Right lobe of liver (tissue), 6 donors: ENCODE results near the gene OR52I2. TPM values are rescaled to one million over a fixed set of nuclear protein-coding genes. Genes with fewer than 3 reads are reported as not detected.

Source experiments
- ATAC-seq, 4 donors: fragments of 200-7000 bp; cut with Tn5 transposase; one replicate each; pipeline ENCODE4 v1.9.1; 2020; ENCODE audit warnings: mild to moderate bottlenecking in 4 of 4, moderate library complexity in 4 of 4
- DNase-seq, 3 donors: peaks; one replicate each; pipeline ENCODE4 v3.0.0-alpha.2; 2020
- H3K27ac ChIP-seq, 3 donors: fragments of 200-600 bp; one replicate each; pipeline ENCODE4 v1.8.0; 2022
- H3K27me3 ChIP-seq, 2 donors: fragments of 200-600 bp; one replicate each; pipeline ENCODE4 v1.8.0; 2022
- H3K36me3 ChIP-seq, 4 donors: fragments of 200-600 bp; sonication (generic) in 1 of 4; one replicate each; pipeline versions ENCODE4 v1.5.1 to v1.8.0; 2017 to 2022; ENCODE audit warnings: control low read depth in 1 of 4
- H3K4me1 ChIP-seq, 4 donors: fragments of 200-600 bp; sonication (generic) in 1 of 4; one replicate each; pipeline versions ENCODE4 v1.5.1 to v1.8.0; 2017 to 2022; ENCODE audit warnings: control low read depth in 1 of 4
- H3K4me3 ChIP-seq, 3 donors: fragments of 200-600 bp; one replicate each; pipeline ENCODE4 v1.8.0; 2022
- H3K9me3 ChIP-seq, 4 donors: fragments of 200-600 bp; sonication (generic) in 1 of 4; one replicate each; pipeline versions ENCODE4 v1.5.1 to v1.8.0; 2017 to 2022; ENCODE audit warnings: control low read depth in 1 of 4
- POLR2A ChIP-seq: fragments of 450-650 bp; IDR thresholded peaks from one replicate; pipeline ENCODE4 v1.6.1; 2017; ENCODE audit warnings: antibody characterized with exemption, mild to moderate bottlenecking
- WGBS: methylation state at CpG from one replicate; pipeline ENCODE4 v1.1.6; 2018; ENCODE audit warnings: low coverage, low lambda C conversion rate; ENCODE audit not compliant: insufficient coverage; ENCODE audit errors: missing lambda C conversion rate; 5-methylcytosine and 5-hydroxymethylcytosine counted together
- intact Hi-C, 2 donors: fragments of 100-400 bp; cut with DNase I; formaldehyde crosslinking; loops; one replicate each; pipeline versions ENCODE4 v1.11.2 to v1.14.1; 2022
- total RNA-seq, 6 experiments: library from RNA; depleted of rRNA in 2 of 6; stranded (reverse); fragments of >200 nt in 2 of 6; fragmentation: NEBNext Ultra II Directional in 3 of 6; extraction: Animal tissue kit (Norgen Biotek cat#: 25700) in 3 of 6; gene quantifications; one replicate each; pipeline versions ENCODE4 v1.1.0 to v1.2.4, GENCODE V29; 2016 to 2023
- TF ChIP-seq, protein P1 (sequence below), 4 donors: fragments of 200-600 bp in 3 of 4; fragments of 450-650 bp in 1 of 4; IDR thresholded peaks; one replicate each; pipeline versions ENCODE4 v1.5.1 to v1.8.0; 2016 to 2022; ENCODE audit warnings: antibody characterized with exemption in 4 of 4, mild to moderate bottlenecking in 2 of 4
- donor health status: DM: no; HTN: yes; CAD: no.
- donor health status: DM: no; HTN: no; CAD: no.
- donor health status: DM: no; HTN: no; CAD: no.
- donor health status: DM: no; HTN: yes; CAD: no.
- donor health status: DM: no; HTN: yes; CAD: no.

OR52I2 gene
- total RNA-seq, 6 experiments from 2014 or later, result not detected

DNA sequence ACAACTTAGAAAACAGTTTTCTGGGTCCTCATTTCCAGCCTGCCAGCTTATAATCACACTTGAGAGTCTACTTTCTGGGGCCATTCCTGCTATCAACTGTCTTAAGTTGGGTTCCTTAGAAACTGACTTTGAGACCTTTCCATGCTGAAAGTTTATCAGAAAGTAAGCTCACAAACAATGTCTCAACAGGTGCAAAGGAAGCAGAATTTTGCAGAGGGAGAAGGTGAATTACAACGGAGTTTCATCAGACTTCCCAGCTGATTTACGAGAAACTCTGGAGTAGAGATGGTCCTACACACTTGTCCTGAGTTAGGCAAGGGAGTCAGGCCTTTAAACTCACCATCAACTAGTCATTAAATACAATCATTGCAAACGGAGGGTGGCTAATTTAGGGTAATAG, 4.7 kb upstream of the OR52I2 start:
- intact Hi-C loops, result no loop called here
- no peaks in the 10 kb centered on the region for H3K9me3 ChIP-seq
- no peak for DNase-seq
- H3K27me3 ChIP-seq, result no peaks in the 10 kb centered on the region
- no peaks in the 10 kb centered on the region for H3K36me3 ChIP-seq
- ATAC-seq, result no peak
- H3K27ac ChIP-seq, result no peak overlapping the region
- no peak overlapping the region for H3K4me3 ChIP-seq
- WGBS, result 39% methylated on average over 3 of the region's 3 CpGs
- TF ChIP-seq, protein P1, sequence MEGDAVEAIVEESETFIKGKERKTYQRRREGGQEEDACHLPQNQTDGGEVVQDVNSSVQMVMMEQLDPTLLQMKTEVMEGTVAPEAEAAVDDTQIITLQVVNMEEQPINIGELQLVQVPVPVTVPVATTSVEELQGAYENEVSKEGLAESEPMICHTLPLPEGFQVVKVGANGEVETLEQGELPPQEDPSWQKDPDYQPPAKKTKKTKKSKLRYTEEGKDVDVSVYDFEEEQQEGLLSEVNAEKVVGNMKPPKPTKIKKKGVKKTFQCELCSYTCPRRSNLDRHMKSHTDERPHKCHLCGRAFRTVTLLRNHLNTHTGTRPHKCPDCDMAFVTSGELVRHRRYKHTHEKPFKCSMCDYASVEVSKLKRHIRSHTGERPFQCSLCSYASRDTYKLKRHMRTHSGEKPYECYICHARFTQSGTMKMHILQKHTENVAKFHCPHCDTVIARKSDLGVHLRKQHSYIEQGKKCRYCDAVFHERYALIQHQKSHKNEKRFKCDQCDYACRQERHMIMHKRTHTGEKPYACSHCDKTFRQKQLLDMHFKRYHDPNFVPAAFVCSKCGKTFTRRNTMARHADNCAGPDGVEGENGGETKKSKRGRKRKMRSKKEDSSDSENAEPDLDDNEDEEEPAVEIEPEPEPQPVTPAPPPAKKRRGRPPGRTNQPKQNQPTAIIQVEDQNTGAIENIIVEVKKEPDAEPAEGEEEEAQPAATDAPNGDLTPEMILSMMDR (IDR thresholded peaks at IDR 0.05), result no peak
- TF ChIP-seq POLR2A, result no peak
- no peaks in the 10 kb centered on the region for H3K4me1 ChIP-seq

DNA sequence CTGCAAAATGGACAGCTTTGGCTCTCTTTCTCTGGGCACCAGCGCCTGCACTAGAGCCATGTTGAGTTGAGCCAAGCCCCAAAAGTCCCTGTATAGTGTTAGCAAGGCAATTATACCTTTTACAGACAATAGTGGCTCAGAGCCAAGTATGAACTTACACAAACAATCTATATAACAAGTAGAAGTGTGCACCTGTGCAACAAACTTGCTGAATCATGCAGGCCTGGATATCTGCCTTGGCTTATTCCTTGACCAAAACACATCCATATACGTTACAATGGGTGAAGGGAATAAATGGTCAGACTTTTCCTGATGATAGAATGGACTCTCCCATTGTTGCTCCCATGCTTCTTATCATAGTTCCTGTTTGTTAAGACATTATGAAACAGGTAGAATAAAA, 3.8 kb upstream of the OR52I2 start:
- H3K9me3 ChIP-seq, result no peaks in the 10 kb centered on the region
- H3K27me3 ChIP-seq, result no peaks in the 10 kb centered on the region
- ATAC-seq (no peak), DNase-seq (no peak)
- H3K4me1 ChIP-seq, result no peaks in the 10 kb centered on the region
- 71% methylated on average over 2 of the region's 2 CpGs for WGBS
- TF ChIP-seq POLR2A, result no peak
- TF ChIP-seq, protein P1 (IDR thresholded peaks at IDR 0.05), result no peak
- intact Hi-C loops, result no loop called here
- no peak overlapping the region for H3K27ac ChIP-seq
- H3K4me3 ChIP-seq, result no peak overlapping the region
- no peaks in the 10 kb centered on the region for H3K36me3 ChIP-seq

DNA sequence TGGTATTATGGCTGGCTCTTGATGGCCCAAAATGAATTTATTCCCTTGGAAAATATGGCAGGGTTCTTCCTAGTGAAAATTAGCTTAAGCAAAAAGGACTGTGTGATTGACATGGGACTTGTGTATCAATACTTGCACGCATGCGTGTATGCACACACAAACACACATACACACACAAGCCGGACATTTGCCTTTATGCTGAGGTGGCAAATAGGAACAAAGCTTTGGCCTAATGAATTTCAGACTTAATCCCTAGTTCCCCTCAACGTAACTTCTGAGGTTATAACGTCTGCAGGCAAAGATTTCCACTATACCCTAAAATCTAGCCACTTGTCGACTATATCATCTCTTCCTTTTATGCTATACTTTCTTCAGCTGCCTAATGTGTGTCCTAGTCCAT, 2.9 kb upstream of the OR52I2 start:
- intact Hi-C loops, result no loop called here
- Histone ChIP-seq H3K4me3 (no peak overlapping the region), H3K9me3 (no peaks in the 10 kb centered on the region), H3K27me3 (no peaks in the 10 kb centered on the region), H3K27ac (no peak overlapping the region), H3K4me1 (no peaks in the 10 kb centered on the region), H3K36me3 (no peaks in the 10 kb centered on the region)
- DNase-seq (no peak), ATAC-seq (no peak)
- TF ChIP-seq, protein P1 (IDR thresholded peaks at IDR 0.05), result no peak
- no peak for TF ChIP-seq POLR2A
- 86% methylated on average over 6 of the region's 6 CpGs for WGBS

DNA sequence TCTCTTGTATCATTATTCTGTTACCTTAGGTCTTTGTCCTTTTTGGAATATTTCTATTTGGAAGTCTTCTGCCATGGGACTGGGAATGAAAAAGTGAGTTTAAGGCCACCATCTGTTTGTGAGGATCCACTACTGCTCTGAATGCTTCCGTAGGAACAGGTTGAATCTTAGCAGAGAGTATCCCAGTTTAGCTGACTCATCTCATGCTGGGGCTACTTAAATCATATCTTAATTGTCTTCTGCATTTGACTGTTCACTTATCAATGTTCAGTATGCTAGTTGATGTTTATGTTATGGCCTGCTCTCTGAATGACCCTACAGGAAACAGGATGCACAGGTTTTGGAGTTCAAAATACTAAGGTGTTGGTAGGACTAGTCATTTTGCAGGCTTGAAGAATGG, 1.4 kb upstream of the OR52I2 start:
- WGBS, result 50% methylated on average over 1 of the region's 1 CpG
- TF ChIP-seq, protein P1 (IDR thresholded peaks at IDR 0.05), result no peak
- no peak for TF ChIP-seq POLR2A
- H3K9me3 ChIP-seq, result no peaks in the 10 kb centered on the region
- H3K36me3 ChIP-seq, result no peaks in the 10 kb centered on the region
- DNase-seq (no peak), ATAC-seq (no peak)
- H3K4me1 ChIP-seq, result no peaks in the 10 kb centered on the region
- no peaks in the 10 kb centered on the region for H3K27me3 ChIP-seq
- no peak overlapping the region for H3K4me3 ChIP-seq
- intact Hi-C loops, result no loop called here
- no peak overlapping the region for H3K27ac ChIP-seq

DNA sequence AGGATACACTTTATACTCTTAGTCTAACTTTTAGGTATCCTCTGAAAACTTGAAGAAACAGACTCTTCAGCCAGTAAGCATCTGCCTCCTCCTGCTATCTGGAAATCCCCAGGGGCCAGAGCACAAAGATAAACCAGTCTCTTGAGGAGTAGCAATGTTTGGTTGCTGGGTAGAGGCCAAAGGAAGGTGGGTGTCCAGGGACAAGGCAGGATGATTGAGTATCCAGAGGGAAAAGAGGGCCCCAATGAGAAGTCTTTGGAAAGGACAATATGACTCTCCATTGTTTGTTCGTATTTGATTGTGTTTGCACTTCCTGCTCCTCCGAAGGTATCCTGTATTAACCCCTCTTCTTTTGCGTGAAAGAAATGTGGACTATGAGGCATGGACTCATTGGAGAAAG, 7.5 kb downstream of the OR52I2 start:
- H3K27ac ChIP-seq, result no peak overlapping the region
- no peaks in the 10 kb centered on the region for H3K36me3 ChIP-seq
- TF ChIP-seq POLR2A, result no peak
- TF ChIP-seq, protein P1 (IDR thresholded peaks at IDR 0.05), result no peak
- H3K4me1 ChIP-seq, result no peaks in the 10 kb centered on the region
- no peaks in the 10 kb centered on the region for H3K9me3 ChIP-seq
- H3K27me3 ChIP-seq, result no peaks in the 10 kb centered on the region
- DNase-seq (no peak), ATAC-seq (no peak)
- H3K4me3 ChIP-seq, result no peak overlapping the region
- WGBS, result 41% methylated on average over 3 of the region's 3 CpGs
- intact Hi-C loops, result no loop called here
